Keratinocyte (primary cell): Measurements from ENCODE around the gene FBXO42.

Source experiments
- CTCF ChIP-seq, 3 experiments: IDR thresholded peaks in 1 of 3; conservative IDR thresholded peaks in 1 of 3; optimal IDR thresholded peaks in 1 of 3; 2 replicates in 2 of 3; 3 replicates in 1 of 3; pipeline versions ENCODE3 to v1.5.1; 2011; ENCODE audit warnings: low read length in 3 of 3, mild to moderate bottlenecking in 3 of 3, moderate library complexity in 2 of 3, control low read depth in 1 of 3, inconsistent platforms in 1 of 3; ENCODE audit not compliant: insufficient read depth in 2 of 3; ENCODE audit errors: extremely low read depth in 1 of 3
- EZH2 ChIP-seq: IDR thresholded peaks from one replicate; pipeline ENCODE4 v1.6.1; 2012; ENCODE audit warnings: inconsistent platforms, mild to moderate bottlenecking, low read length, moderate library complexity

GRCh38 chr1:16386454-16387113 lies 34.3 kb upstream of the FBXO42 start:
- no peak for TF ChIP-seq CTCF (optimal IDR thresholded peaks at IDR 0.05 in 1 of 3, IDR thresholded peaks at IDR 0.05 in 1 of 3, conservative IDR thresholded peaks at IDR 0.05 in 1 of 3; ENCODE audit: extremely low read depth in 1 of 3, insufficient read depth in 2 of 3, low read length in 3 of 3)
- no peak for TF ChIP-seq EZH2
